GM20000 (cell line): ENCODE data around the gene PIGH.
A peak's percentile ranks its signal among the peaks of the same experiment; 100 is the strongest.

Experiments
- DNase-seq: peaks from one replicate; pipeline ENCODE4 v3.0.0; 2012; ENCODE audit warnings: low spot score
- TF ChIP-seq, protein P1 (sequence below): IDR thresholded peaks from 2 replicates; pipeline ENCODE4 v1.5.1; 2012; ENCODE audit warnings: mild to moderate bottlenecking, control low read depth; ENCODE audit errors: extremely low read depth, missing control alignments

The PIGH gene

DNA sequence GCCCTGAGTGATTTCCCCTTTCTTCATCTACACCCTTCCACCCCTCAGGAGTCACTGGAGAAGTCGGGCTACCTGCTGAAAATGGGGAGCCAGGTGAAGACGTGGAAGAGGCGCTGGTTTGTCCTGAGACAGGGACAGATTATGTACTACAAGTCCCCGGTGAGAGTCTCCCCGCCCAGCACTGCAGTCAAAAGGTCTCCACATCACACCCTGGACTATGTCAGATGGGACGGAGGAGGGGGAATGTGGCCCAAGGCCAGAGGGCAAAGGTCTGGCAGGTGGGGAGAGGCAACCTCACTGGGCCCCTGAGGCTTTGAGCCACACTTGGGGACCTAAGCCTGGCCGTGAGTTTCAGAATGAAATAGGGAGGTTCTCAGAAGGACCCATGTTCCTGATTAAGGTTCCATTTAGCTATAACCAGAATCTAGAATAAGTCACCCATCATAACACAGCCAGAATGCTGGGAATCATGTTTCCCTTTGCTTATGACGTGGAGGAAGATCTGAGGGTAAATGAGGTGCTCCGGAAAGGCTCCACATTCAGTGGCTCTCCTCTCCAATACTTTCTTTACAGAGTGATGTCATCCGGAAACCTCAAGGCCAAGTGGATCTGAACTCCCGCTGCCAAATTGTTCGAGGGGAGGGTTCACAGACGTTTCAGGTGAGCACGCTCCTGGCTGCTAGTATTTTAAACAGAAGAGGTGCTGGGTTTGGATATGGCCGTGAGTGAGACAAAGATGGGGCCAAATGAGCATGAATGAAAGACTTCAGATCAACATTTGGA lies 26.6 kb downstream of the PIGH start:
- TF ChIP-seq, protein P1, sequence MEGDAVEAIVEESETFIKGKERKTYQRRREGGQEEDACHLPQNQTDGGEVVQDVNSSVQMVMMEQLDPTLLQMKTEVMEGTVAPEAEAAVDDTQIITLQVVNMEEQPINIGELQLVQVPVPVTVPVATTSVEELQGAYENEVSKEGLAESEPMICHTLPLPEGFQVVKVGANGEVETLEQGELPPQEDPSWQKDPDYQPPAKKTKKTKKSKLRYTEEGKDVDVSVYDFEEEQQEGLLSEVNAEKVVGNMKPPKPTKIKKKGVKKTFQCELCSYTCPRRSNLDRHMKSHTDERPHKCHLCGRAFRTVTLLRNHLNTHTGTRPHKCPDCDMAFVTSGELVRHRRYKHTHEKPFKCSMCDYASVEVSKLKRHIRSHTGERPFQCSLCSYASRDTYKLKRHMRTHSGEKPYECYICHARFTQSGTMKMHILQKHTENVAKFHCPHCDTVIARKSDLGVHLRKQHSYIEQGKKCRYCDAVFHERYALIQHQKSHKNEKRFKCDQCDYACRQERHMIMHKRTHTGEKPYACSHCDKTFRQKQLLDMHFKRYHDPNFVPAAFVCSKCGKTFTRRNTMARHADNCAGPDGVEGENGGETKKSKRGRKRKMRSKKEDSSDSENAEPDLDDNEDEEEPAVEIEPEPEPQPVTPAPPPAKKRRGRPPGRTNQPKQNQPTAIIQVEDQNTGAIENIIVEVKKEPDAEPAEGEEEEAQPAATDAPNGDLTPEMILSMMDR = no peak
- no peak for DNase-seq

DNA sequence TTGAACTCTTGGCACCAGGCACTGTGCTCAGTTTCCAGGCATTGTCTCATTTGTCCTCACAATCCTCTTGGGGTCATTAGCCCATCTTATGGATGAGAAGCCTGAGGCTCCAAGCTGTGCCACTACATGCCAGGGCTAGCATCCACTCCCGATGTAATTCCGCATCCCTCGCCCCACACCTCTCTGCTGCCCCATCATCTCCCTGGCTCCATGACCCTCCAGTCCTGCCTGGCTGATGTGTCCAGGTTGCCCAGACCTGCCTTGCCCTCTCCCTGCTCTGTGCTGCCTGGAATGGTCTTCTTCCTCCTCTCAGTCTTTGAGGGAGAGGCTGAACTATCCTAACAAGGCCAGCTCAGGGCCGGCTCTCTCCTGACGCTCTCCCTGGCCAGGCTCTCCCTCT lies 27.5 kb downstream of the PIGH start:
- no peak for DNase-seq
- TF ChIP-seq, protein P1 = no peak

DNA sequence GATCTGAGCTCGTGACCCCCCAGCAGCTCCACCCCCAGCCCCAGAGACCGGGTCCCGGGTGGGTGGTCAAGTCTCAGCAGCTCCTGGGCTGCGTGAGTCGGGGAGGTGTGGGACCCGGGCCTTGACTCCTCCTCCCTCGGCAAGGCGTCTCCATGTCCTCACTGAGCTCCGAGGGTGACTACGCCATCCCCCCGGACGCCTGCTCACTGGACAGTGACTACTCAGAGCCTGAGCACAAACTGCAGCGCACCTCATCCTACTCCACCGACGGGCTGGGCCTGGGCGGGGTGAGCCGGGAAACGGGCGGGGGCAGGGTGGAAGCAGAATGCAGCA lies 28.1 kb downstream of the PIGH start:
- DNase-seq = no peak
- TF ChIP-seq, protein P1 = no peak

DNA sequence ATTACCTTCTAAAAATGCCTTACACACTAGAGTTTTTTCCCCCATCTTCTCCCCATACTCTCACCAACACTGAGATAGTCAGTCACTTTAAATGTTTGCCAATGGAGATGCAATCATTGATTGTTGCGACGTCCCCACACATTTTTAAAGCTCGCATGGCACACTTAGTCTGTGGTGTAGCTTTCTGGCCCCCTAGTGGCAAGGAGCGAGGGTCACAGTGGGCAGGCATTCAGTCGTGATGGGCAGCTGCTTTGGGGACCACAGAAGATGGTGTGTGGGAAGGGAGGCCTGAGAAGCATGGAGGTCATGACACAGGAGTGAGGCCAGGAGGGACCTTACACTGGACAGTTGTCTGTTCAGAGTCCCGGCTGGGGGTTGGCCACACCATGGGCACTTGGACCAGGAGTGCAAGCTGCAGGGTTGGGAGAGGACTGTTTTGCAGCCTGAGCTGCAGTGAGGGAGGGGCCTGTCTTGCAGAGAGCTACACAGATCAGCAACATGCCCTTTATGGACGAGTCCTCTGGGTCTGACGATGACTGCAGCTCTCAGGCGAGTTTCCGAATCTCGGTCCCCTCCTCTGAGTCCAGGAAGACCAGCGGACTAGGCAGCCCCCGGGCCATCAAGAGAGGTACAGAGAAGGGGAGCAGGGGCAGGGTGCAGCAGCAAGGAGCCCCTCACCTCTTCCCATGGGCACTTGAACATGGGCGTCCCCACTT lies 28.6 kb downstream of the PIGH start:
- DNase-seq = peak; percentile 79
- TF ChIP-seq, protein P1 = peak; percentile 95

DNA sequence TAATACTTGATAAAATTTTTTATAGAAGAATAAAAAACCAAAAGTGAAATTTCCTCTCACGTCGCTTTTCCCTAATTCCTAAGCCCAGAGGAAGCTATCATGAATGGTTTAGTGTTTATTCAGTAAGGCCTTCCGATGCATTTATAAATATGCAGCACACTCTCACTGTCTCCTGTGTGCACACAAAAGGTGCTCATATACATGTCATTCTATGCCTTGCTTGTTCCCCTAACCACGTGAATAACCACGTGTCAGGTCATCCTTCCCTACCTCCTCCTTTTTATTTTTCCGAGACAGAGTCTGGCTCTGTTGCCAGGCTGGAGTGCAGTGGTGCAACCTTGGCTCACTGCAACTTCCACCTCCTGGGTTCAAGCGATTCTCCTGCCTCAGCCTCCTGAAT lies 29.6 kb downstream of the PIGH start:
- DNase-seq = no peak
- TF ChIP-seq, protein P1 = no peak

DNA sequence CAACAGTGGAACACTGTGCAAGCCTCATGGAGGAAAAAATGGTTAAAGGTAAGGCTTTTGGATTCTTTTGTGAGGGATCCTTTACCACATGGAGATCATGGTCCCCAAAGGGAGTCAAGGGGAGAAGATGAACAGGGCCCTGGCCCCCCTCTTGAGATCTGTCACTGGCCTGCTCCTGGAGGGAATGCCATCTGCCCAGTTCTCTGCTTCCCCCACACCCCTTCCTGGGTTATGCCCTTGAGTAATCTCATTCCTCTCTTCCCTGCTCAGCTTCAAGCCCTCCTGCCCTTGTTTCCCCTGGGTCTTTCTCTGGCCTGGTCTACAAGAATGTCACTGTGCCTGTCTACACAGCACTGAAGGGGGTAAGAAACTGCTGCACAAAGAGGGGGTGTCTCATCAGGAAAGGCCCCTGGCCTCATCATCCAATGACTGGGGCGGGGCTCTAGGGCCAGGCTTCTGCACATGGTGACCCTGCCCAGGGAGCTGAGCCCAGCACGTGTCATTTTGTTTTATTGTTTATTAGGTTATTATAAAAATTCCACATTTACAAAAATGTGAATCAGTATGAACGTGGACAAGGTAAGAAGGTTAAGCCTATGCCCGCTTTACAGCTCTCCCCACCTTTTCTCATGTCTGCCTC lies 30.3 kb downstream of the PIGH start:
- TF ChIP-seq, protein P1 = no peak
- DNase-seq = no peak
